NCI-H446 treated with DMSO at 0.1 percent for 48 hours (cell line): ENCODE data around the gene NFATC3.

Experiments
- DNase-seq: peaks from one replicate; lab custom pipeline; 2025; lab: John Stamatoyannopoulos, UW

NFATC3 gene

GRCh38 chr16:68230176-68230571, 145.0 kb downstream of the NFATC3 start:
- DNase-seq = no peak

- no peak for DNase-seq
Measured at GRCh38 chr16:68230956-68231355, 145.8 kb downstream of the NFATC3 start.

- no peak for DNase-seq
Measured at GRCh38 chr16:68231384-68232136, 146.4 kb downstream of the NFATC3 start.

GRCh38 chr16:68232335-68232734, 147.2 kb downstream of the NFATC3 start:
- no peak for DNase-seq

GRCh38 chr16:68233085-68233834, 148.1 kb downstream of the NFATC3 start:
- DNase-seq = no peak

GRCh38 chr16:68233835-68234187, 148.6 kb downstream of the NFATC3 start:
- DNase-seq = no peak

- DNase-seq = no peak
Measured at GRCh38 chr16:68234188-68235107, 149.3 kb downstream of the NFATC3 start.

GRCh38 chr16:68235108-68235886, 150.1 kb downstream of the NFATC3 start:
- DNase-seq = no peak

- no peak for DNase-seq
Measured at GRCh38 chr16:68235887-68236136, 150.6 kb downstream of the NFATC3 start, which contains the start of gene ESRP2. TSS of gene ESRP2 (minus strand) at chr16:68236127. CDS start at chr16:68236045, 82 bp downstream.

- DNase-seq = no peak
Measured at GRCh38 chr16:68236137-68236825, 151.1 kb downstream of the NFATC3 start.

GRCh38 chr16:68236826-68237242, 151.7 kb downstream of the NFATC3 start:
- no peak for DNase-seq

- DNase-seq = no peak
Measured at GRCh38 chr16:68237243-68238028, 152.3 kb downstream of the NFATC3 start.

- no peak for DNase-seq
Measured at GRCh38 chr16:68238029-68238345, 152.8 kb downstream of the NFATC3 start.

- DNase-seq = no peak
Measured at GRCh38 chr16:68242085-68242484, 156.9 kb downstream of the NFATC3 start.

- no peak for DNase-seq
Measured at GRCh38 chr16:68242926-68243858, 158.0 kb downstream of the NFATC3 start.

- no peak for DNase-seq
Measured at GRCh38 chr16:68244481-68244902, 159.3 kb downstream of the NFATC3 start.

- peak; percentile 49 for DNase-seq
Measured at GRCh38 chr16:68244903-68245853, 160.0 kb downstream of the NFATC3 start, which contains the start of gene PLA2G15. TSS of gene PLA2G15 (plus strand) at chr16:68245373. CDS start at chr16:68245427, 54 bp downstream.

GRCh38 chr16:68246121-68246520, 161.0 kb downstream of the NFATC3 start:
- DNase-seq = no peak
